Thyroid gland (tissue), 4 donors: ENCODE results near the gene FAM53A.

Experiments used
- POLR2A ChIP-seq, 2 donors: fragments of 450-650 bp; IDR thresholded peaks; one replicate each; pipeline ENCODE4 v1.6.1; 2017; ENCODE audit warnings: antibody characterized with exemption in 2 of 2, mild to moderate bottlenecking in 2 of 2, moderate library complexity in 1 of 2
- TF ChIP-seq, protein P1 (sequence below), 6 experiments: fragments of 200-600 bp in 3 of 6; fragments of 450-650 bp in 3 of 6; sonication (generic) in 3 of 6; IDR thresholded peaks; one replicate each; pipeline ENCODE4 v1.5.1; 2016 to 2019; ENCODE audit warnings: antibody characterized with exemption in 6 of 6, mild to moderate bottlenecking in 2 of 6, inconsistent platforms in 1 of 6, moderate library complexity in 1 of 6

DNA sequence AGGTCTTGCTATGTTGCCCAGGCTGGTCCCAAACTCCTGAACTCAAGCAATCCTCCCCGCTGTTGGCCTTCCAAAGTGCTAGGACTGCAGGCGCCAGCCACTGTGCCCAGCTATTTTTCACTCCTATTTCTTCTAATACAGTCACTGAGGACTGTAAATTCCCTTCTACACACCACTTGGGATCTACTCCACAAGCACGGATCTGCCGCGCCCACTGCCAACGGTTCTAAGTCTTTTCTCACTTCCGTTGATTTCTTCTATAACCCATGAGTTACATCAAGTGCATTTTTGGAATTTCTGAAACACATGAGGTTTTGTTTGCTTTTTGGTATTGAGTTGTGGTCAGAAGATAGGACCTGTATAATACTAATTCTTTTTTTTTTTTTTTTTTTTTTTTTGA lies 48.6 kb downstream of the FAM53A start:
- TF ChIP-seq, protein P1, sequence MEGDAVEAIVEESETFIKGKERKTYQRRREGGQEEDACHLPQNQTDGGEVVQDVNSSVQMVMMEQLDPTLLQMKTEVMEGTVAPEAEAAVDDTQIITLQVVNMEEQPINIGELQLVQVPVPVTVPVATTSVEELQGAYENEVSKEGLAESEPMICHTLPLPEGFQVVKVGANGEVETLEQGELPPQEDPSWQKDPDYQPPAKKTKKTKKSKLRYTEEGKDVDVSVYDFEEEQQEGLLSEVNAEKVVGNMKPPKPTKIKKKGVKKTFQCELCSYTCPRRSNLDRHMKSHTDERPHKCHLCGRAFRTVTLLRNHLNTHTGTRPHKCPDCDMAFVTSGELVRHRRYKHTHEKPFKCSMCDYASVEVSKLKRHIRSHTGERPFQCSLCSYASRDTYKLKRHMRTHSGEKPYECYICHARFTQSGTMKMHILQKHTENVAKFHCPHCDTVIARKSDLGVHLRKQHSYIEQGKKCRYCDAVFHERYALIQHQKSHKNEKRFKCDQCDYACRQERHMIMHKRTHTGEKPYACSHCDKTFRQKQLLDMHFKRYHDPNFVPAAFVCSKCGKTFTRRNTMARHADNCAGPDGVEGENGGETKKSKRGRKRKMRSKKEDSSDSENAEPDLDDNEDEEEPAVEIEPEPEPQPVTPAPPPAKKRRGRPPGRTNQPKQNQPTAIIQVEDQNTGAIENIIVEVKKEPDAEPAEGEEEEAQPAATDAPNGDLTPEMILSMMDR (IDR thresholded peaks at IDR 0.05), result no peak
- TF ChIP-seq POLR2A (IDR thresholded peaks at IDR 0.05), result no peak
